SW480 (cell line): Measurements from ENCODE around the gene MOGAT3.
"Not testable (repeated sequence)": the region's sequence is repeated elsewhere in the genome, so short reads cannot be mapped to it uniquely, and the experiment has no call there.

Experiments
- DNase-seq: peaks from one replicate; pipeline ENCODE4 v3.0.0-alpha.2; 2016; ENCODE audit warnings: low spot score

MOGAT3 gene

DNA sequence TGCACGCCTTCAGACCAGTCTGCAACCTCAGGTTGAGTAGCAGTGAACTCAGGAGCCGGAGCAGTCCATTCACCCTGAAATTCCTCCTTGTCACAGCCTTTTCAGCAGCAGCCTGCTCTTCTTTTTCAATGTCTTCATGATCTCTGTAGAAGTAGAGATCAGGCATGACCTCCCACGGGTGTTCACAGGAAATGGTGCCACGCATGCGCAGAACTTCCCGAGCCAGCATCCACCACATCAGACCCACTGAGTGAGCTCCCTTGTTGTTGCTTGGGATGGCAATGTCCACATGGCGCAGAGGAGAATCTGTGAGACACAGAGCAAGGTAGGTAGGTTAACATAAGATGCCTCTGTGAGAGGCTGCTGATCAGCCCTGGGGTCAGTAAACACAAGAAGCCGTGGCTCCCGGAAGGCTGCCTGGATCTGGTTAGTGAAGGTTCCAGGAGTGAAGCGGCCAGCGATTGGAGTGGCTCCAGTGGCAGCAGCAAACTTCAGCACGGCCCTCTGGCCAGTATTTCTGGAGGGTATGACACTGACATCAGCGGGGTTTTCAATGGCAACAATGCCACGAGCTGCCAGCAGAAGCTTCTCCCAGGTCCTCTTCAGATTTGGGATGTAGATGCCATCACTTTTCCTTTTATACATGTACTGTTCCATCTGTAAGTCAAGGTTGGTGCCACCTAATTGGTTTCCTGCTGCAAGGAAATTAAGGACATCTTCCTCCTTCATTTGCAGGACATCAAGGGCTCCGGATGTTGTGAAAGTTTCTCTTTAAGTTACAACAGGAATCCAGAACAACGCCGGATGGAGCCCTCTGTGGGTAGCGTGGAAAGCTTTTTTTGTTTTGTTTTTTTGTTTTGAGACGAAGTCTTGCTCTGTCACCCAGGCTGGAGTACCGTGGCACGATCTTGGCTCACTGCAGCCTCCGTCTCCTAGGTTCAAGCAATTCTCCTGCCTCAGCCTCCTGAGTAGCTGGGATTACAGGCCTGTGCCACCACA, 3.2 kb upstream of the MOGAT3 start:
- DNase-seq: not testable (repeated sequence)

DNA sequence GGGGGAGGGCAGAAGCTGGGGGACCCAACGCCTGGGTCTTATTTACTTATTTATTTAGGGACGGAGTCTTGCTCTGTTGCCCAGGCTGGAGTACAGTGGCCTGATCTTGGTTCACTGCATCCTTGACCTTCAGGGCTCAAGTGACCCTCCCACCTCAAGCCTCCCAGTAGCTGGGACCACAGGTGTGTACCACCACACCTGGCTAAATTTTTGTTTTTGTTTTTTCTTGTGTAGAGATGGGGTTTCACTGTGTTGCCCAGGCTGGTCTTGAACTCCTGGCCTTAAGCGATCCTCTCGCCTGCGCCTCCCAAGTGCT, 1.7 kb upstream of the MOGAT3 start:
- no peak for DNase-seq

DNA sequence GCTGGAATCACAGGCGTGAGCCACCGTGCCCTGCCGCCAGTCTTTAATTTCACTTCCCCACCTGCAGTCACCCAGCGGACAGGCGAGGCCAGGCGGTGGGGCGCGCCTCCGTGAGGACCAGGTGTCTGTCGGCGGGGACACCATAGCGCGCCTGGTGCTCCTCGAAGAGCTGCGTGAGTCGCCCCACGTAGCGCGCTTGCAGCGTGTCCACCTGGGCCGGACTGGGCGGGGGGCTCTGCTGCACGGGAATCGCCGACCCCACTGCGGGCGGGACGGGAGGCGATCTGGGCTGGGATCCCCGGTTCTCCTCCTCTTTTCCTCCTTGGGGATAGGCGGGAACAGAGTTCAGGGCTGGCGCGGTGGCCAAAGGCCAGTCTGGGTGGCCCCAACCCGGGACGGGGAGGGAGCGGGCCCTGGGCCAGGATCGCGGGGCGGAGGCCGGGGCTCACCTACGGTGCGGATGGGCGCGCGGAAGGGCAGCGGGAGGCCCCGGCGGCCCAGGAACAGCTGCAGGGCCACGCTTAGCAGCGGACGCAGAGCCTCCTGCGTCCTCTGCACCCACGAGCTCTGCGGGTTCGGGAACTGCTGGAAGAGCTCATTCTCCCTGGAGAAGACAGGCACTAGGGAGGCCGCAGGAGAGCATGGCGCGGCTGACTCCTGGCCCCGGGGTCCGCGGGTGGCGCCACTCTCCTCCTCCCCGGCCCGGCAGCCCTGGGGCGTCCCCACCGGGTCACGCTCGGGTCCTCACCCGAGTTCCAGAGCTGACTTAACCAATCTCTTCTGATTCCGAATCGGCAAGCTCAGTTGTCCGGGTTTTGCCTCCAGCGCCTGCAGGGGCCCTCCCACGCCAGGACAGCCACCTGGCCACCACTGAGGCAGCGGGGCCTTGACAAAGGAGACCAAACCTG, 1.1 kb upstream of the MOGAT3 start:
- DNase-seq: no peak

GRCh38 chr7:101200504-101200861, 353 bp downstream of the MOGAT3 start:
- no peak for DNase-seq

- DNase-seq: not testable (repeated sequence)
These were observed 1.3 kb downstream of the MOGAT3 start for GRCh38 chr7:101199522-101199921.

GRCh38 chr7:101198476-101198875, 2.4 kb downstream of the MOGAT3 start:
- DNase-seq: no peak

DNA sequence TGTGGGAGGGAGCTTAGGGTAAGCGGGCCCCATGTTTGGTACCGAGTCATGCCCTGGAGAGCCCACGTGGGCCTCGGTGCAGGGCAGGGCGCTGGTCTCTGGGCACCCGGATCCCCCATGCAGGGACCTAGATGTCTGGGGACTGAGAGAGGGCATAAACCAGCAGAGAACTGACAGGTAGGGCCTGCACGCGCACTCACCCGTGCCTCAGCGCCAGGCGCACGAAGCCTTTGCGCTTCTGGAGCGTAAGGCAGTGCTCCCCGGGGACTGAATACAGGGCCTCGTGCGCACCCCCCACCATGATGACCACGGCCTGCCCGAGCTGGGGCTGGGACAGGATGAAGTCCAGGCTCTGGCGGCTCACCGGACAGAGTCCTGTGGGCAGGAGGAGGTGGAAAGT, 2.8 kb downstream of the MOGAT3 start:
- DNase-seq: no peak

DNA sequence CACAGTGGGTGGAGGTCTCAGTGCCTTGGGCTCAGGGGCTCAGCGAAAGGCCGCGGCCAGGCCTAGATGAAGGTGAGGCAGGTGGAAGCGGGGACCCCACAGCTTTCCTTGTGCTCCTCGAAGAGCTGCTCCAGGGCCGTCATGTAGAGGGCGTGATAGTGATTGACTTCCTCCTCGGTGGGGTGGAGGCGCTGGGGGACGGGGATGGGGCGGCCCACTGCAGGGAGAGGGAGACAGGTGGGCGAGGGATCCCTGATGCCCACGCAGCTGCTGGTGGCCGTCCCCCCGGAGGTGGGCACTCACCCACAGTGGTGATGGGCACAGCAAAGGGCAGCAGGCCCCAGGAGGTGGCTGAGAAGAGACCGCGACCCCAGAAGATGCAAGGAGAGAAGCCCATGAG, 5.0 kb downstream of the MOGAT3 start:
- no peak for DNase-seq

- DNase-seq: no peak
These were observed 11.7 kb downstream of the MOGAT3 start for GRCh38 chr7:101189109-101189508.

GRCh38 chr7:101186844-101187428, 13.9 kb downstream of the MOGAT3 start:
- no peak for DNase-seq

GRCh38 chr7:101186194-101186593, 14.6 kb downstream of the MOGAT3 start:
- no peak for DNase-seq

DNA sequence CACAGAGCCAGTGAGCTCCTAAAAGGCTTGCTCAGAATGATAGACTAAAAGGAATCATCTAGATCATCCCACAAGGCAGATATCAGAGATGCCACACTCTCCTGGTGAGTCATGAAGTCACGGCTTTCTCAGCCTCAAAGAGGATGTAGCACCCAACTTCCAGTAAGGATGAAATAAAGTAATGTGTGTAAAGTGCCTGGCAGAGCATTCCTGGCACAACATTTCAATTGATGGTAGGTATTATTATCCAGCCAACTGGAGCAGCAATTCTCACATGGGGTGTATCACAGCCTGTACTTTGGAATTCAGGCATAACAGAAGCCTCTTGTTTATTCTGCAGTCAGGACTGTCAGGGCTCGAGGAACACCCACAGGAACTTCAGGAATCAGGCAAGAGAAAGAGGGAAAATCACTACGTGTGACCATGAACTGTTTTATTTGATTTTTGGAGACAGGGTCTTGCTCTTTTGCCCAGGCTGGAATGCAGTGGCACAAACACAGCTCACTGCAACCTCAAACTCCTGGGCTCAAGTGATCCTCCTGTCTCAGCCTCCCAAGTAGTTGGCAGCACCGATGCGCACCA, 15.5 kb downstream of the MOGAT3 start:
- peak; percentile 85 for DNase-seq

DNA sequence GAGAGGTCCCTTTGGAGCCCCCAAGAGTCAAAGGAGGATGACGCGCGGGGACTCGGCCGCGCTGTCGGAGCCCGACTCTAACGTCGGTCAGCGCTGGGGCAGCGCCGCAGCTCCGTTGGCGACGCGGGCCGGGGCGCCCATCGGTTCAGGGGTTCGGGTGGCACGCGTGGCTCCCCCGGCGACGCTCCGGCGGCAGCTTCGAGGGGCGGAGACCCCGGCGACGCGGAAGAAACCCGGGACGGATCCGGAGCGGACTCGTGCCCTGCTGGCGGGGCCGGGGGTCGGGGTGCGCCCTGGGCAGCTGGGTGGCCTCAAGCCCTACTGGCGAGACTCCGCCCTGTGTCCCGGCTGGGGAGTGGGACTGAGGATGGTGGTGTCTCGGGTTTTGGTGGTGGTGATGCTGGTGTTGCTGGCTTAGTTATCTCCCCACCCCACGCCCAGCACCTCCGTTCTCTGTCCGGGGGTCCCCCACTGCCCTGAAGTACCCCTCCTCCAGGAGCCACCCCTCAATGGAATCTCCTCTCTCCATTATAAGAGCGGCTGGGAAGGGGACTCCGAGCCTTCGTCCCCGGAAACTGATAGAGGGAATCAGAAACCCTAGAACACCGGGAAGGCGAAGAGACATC, 20.6 kb downstream of the MOGAT3 start, which contains the start of gene NAT16:
Gene NAT16, minus strand, starts transcription at position 164 of the 626 bp plus-strand sequence. CDS start 5,486 bp downstream, outside the sequence.
- no peak for DNase-seq

- DNase-seq: no peak
These were observed 21.1 kb downstream of the MOGAT3 start for GRCh38 chr7:101179713-101180112.

DNA sequence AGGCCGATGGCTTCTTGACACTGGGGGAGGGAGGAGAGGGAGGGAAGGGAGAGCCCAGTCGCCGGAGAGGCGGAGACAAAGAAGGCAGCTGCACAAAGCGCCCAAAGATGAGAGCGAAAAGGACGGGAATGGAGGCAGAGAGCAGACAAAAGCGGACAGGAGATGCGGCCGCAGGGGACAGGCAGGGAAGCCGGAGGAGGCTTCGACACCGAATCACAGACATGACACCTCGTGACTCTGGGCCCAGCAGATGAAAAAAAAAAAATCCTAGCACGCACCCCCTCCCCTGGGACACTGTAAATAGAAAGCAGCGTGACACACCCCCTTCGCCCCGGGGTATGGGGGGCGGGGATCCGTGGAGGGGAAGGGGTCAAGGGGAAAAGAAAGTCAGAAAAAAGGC, 21.7 kb downstream of the MOGAT3 start:
- no peak for DNase-seq

DNA sequence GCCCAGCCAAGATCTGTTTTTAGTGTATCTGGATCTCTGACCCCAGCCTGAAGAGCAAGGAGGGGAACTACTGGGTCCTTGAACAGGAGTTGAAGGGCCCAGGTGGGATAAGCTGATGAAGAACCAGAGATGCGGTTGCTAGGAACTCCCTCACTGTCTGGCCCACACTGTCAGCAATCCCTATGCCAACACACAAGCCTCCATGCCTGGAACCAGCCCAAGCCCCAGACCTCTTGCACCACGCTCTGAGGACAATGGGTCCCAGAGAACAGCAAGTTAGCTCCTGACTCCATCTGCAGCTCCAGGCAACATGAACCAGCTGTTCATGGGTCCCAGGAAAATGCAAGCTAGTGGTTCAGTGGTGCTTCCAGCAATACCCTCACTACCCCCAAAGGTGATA, 23.2 kb downstream of the MOGAT3 start:
- no peak for DNase-seq

GRCh38 chr7:101175664-101176063, 25.2 kb downstream of the MOGAT3 start:
- DNase-seq: no peak

- no peak for DNase-seq
These were observed 26.4 kb downstream of the MOGAT3 start for GRCh38 chr7:101174322-101174854.

- DNase-seq: peak; percentile 58
These were observed 27.0 kb downstream of the MOGAT3 start for GRCh38 chr7:101173752-101174244.

- DNase-seq: peak; percentile 80
These were observed 27.7 kb downstream of the MOGAT3 start for GRCh38 chr7:101172854-101173751.
